ENCODE data around the gene VPS37D. TPM values are rescaled to one million over a fixed set of nuclear protein-coding genes. Genes with fewer than 3 reads are reported as not detected.

The VPS37D gene
- total and polyA plus RNA-seq, 5 donors from 2014 or later, result 0.29 to 0.64 TPM; not detected in 3

GRCh38 chr7:73698410-73698809 lies 30.8 kb downstream of the VPS37D start:
- Mint-ChIP-seq H3K4me3 (no peak overlapping the region), H3K36me3 (peaks cover 41% of the 10 kb centered on the region), H3K4me1 (peaks cover 0 to 12% (median 7%) of the 10 kb centered on the region in 4 donors), H3K9me3 (no peaks in the 10 kb centered on the region), H3K27ac (no peak overlapping the region), H3K27me3 (no peaks in the 10 kb centered on the region)
- Histone ChIP-seq H3K27me3 (ENCODE audit: control insufficient read depth, insufficient read depth, low read length) (no peaks in the 10 kb centered on the region), H3K27ac (ENCODE audit: insufficient read depth, low read length, poor library complexity, severe bottlenecking) (no peak overlapping the region), H3K4me3 (ENCODE audit: low read depth, low read length) (no peak overlapping the region), H3K9me3 (ENCODE audit: control insufficient read depth in 2 of 2, low read length in 2 of 2) (no peaks in the 10 kb centered on the region), H3K4me1 (ENCODE audit: control insufficient read depth, insufficient read depth, low read length, poor library complexity, severe bottlenecking) (no peaks in the 10 kb centered on the region), H3K36me3 (ENCODE audit: control insufficient read depth, insufficient read depth, low read length) (peaks cover 48% of the 10 kb centered on the region)
- no peak for ATAC-seq (ENCODE audit: low read depth in 2 of 2)
- DNase-seq, result no peak

- Mint-ChIP-seq H3K36me3 (peaks cover 37% of the 10 kb centered on the region), H3K4me1 (peaks cover 0 to 14% (median 7%) of the 10 kb centered on the region in 4 donors), H3K4me3 (no peak overlapping the region), H3K27me3 (no peaks in the 10 kb centered on the region), H3K27ac (peak overlapping the region in 1 of 3 donors; percentile 46), H3K9me3 (no peaks in the 10 kb centered on the region)
- Histone ChIP-seq H3K4me3 (ENCODE audit: low read depth, low read length) (no peak overlapping the region), H3K27ac (ENCODE audit: insufficient read depth, low read length, poor library complexity, severe bottlenecking) (no peak overlapping the region), H3K4me1 (ENCODE audit: control insufficient read depth, insufficient read depth, low read length, poor library complexity, severe bottlenecking) (no peaks in the 10 kb centered on the region), H3K27me3 (ENCODE audit: control insufficient read depth, insufficient read depth, low read length) (no peaks in the 10 kb centered on the region), H3K36me3 (ENCODE audit: control insufficient read depth, insufficient read depth, low read length) (peaks cover 37% of the 10 kb centered on the region), H3K9me3 (ENCODE audit: control insufficient read depth in 2 of 2, low read length in 2 of 2) (no peaks in the 10 kb centered on the region)
- DNase-seq (no peak), ATAC-seq (ENCODE audit: low read depth in 2 of 2) (no peak)
Observed at GRCh38 chr7:73699370-73700068, 31.9 kb downstream of the VPS37D start.

DNA sequence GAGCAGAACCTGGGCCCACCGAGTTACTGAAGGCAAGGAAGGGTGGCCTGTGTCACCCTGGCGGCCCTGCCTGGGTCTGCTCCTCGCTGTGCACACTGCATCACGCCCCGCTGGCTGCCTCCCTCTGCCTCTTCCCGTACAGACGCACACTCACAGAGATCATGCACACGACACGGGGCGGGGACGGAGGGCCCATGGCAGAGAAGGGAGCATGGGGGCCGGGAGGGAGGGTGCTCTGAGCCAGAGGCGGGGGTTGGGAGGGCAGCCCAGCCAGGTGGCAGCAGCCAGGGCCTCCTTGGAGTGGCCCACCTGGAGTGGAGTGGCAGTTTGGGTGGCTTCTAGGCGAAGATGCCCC lies 32.4 kb downstream of the VPS37D start:
- ATAC-seq (ENCODE audit: low read depth in 2 of 2) (no peak), DNase-seq (no peak)
- Mint-ChIP-seq H3K27me3 (no peaks in the 10 kb centered on the region), H3K4me1 (peaks cover 0 to 11% (median 7%) of the 10 kb centered on the region in 4 donors), H3K9me3 (no peaks in the 10 kb centered on the region), H3K27ac (peak overlapping the region in 1 of 3 donors; percentile 20), H3K36me3 (peaks cover 33% of the 10 kb centered on the region), H3K4me3 (peak overlapping the region in 1 of 4 donors; percentile 50)
- no peaks in the 10 kb centered on the region for H3K27me3 ChIP-seq (ENCODE audit: control insufficient read depth, insufficient read depth, low read length)
- H3K4me1 ChIP-seq (ENCODE audit: control insufficient read depth, insufficient read depth, low read length, poor library complexity, severe bottlenecking), result no peaks in the 10 kb centered on the region
- H3K9me3 ChIP-seq (ENCODE audit: control insufficient read depth in 2 of 2, low read length in 2 of 2), result no peaks in the 10 kb centered on the region
- no peak overlapping the region for H3K4me3 ChIP-seq (ENCODE audit: low read depth, low read length)
- H3K36me3 ChIP-seq (ENCODE audit: control insufficient read depth, insufficient read depth, low read length), result peaks cover 35% of the 10 kb centered on the region
- no peak overlapping the region for H3K27ac ChIP-seq (ENCODE audit: insufficient read depth, low read length, poor library complexity, severe bottlenecking)

GRCh38 chr7:73700581-73701134 lies 33.0 kb downstream of the VPS37D start:
- no peak for DNase-seq
- H3K4me3 Mint-ChIP-seq, result no peak overlapping the region
- Histone ChIP-seq H3K4me3 (ENCODE audit: low read depth, low read length) (no peak overlapping the region), H3K27me3 (ENCODE audit: control insufficient read depth, insufficient read depth, low read length) (no peaks in the 10 kb centered on the region), H3K36me3 (ENCODE audit: control insufficient read depth, insufficient read depth, low read length) (peaks cover 35% of the 10 kb centered on the region), H3K9me3 (ENCODE audit: control insufficient read depth in 2 of 2, low read length in 2 of 2) (no peaks in the 10 kb centered on the region), H3K27ac (ENCODE audit: insufficient read depth, low read length, poor library complexity, severe bottlenecking) (no peak overlapping the region), H3K4me1 (ENCODE audit: control insufficient read depth, insufficient read depth, low read length, poor library complexity, severe bottlenecking) (no peaks in the 10 kb centered on the region)
- H3K27me3 Mint-ChIP-seq, result no peaks in the 10 kb centered on the region
- no peaks in the 10 kb centered on the region for H3K9me3 Mint-ChIP-seq
- H3K27ac Mint-ChIP-seq, result no peak overlapping the region
- H3K4me1 Mint-ChIP-seq, result peaks cover 0 to 9% (median 5%) of the 10 kb centered on the region in 4 donors
- peaks cover 30% of the 10 kb centered on the region for H3K36me3 Mint-ChIP-seq
- no peak for ATAC-seq (ENCODE audit: low read depth in 2 of 2)

DNA sequence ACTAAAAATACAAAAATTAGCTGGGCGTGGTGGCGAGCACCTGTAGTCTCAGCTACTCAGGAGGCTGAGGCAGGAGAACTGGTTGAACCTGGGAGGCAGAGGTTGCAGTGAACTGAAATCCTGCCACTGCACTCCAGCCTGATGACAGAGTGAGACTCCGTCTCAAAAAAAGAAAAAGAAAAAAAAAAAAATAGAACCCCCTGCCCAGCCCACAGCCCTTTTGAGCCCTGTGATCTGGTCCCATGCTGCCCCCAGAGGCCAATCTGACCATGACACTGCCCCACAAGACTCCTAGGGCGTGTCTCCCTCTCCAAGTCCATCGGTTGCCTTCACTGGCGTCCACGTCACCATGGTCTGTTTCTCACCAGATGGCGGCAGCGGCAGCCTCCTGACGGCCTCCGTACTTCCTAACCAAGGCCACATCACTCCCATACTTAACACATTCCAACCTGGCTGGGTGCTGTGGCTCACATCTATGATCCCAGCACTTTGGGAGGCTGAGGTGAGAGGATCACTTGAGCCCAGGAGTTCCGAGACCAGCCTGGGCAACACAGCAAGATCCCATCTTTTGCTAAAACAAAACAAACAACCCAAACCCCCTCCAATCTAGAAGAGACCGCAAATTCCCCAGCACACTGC lies 33.8 kb downstream of the VPS37D start:
- Mint-ChIP-seq H3K9me3 (no peaks in the 10 kb centered on the region), H3K4me1 (peaks cover 0 to 13% (median 4%) of the 10 kb centered on the region in 4 donors), H3K27me3 (no peaks in the 10 kb centered on the region), H3K36me3 (peaks cover 23% of the 10 kb centered on the region), H3K27ac (peak overlapping the region in 1 of 3 donors; percentile 80), H3K4me3 (peak overlapping the region in 2 of 4 donors; percentile 21 to 72)
- peaks cover 27% of the 10 kb centered on the region for H3K36me3 ChIP-seq (ENCODE audit: control insufficient read depth, insufficient read depth, low read length)
- H3K27ac ChIP-seq (ENCODE audit: insufficient read depth, low read length, poor library complexity, severe bottlenecking), result no peak overlapping the region
- peaks cover under 1% of the 10 kb centered on the region for H3K4me1 ChIP-seq (ENCODE audit: control insufficient read depth, insufficient read depth, low read length, poor library complexity, severe bottlenecking)
- no peaks in the 10 kb centered on the region for H3K27me3 ChIP-seq (ENCODE audit: control insufficient read depth, insufficient read depth, low read length)
- DNase-seq (peak in 2 of 3 donors; percentile 22 to 29), ATAC-seq (ENCODE audit: low read depth in 2 of 2) (peak in 1 of 2 donors; percentile 29)
- no peak overlapping the region for H3K4me3 ChIP-seq (ENCODE audit: low read depth, low read length)
- H3K9me3 ChIP-seq (ENCODE audit: control insufficient read depth in 2 of 2, low read length in 2 of 2), result no peaks in the 10 kb centered on the region

DNA sequence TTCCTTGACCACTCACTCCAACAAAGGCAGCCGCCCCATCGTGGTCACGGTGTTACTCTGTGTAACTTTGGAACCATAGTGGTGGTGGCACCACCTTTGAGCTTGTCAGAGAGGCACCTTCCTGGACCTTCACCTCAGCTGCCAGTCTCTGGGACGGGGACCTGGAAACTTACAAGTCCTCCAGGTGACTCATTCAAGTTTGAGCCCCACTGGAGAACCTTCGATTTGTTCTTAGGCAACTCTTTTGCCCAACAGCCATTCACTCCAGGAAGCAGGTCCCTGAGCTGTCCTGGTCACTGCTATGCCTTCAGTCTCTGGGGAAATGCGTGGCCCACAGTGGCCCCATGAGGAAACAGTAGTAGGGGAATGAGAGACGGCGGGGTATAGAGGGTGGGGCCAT lies 34.6 kb downstream of the VPS37D start:
- no peaks in the 10 kb centered on the region for H3K27me3 ChIP-seq (ENCODE audit: control insufficient read depth, insufficient read depth, low read length)
- peaks cover 19% of the 10 kb centered on the region for H3K36me3 ChIP-seq (ENCODE audit: control insufficient read depth, insufficient read depth, low read length)
- no peak overlapping the region for H3K4me3 ChIP-seq (ENCODE audit: low read depth, low read length)
- Mint-ChIP-seq H3K4me1 (peaks cover 0 to 20% (median 3%) of the 10 kb centered on the region in 4 donors), H3K4me3 (no peak overlapping the region), H3K27ac (no peak overlapping the region), H3K9me3 (no peaks in the 10 kb centered on the region), H3K27me3 (no peaks in the 10 kb centered on the region), H3K36me3 (peaks cover 16% of the 10 kb centered on the region)
- peaks cover 8% of the 10 kb centered on the region for H3K4me1 ChIP-seq (ENCODE audit: control insufficient read depth, insufficient read depth, low read length, poor library complexity, severe bottlenecking)
- no peak for DNase-seq
- ATAC-seq (ENCODE audit: low read depth in 2 of 2), result no peak
- H3K27ac ChIP-seq (ENCODE audit: insufficient read depth, low read length, poor library complexity, severe bottlenecking), result no peak overlapping the region
- H3K9me3 ChIP-seq (ENCODE audit: control insufficient read depth in 2 of 2, low read length in 2 of 2), result no peaks in the 10 kb centered on the region

DNA sequence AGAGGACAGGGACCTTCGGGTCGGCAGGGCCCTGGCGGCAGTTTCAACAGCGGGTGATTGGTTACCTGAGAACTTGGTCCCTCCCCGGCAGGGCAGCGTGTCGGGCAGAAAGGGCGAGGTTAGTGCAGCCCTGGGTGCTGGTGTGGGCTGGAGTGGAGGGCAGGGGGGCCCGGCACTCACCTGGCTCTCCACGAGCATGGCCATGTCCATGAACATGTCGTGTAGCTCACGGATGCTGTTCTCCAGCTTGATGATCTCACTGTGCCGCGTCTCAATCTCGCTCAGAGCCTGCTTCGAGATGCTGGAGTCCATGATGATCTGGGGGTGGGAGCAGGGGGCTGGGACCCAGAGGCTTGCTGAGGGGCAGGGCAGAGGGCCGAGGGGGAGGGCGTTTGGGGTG lies 35.0 kb downstream of the VPS37D start:
- H3K4me1 Mint-ChIP-seq, result peaks cover 0 to 20% (median 3%) of the 10 kb centered on the region in 4 donors
- no peak overlapping the region for H3K4me3 Mint-ChIP-seq
- peaks cover 17% of the 10 kb centered on the region for H3K36me3 ChIP-seq (ENCODE audit: control insufficient read depth, insufficient read depth, low read length)
- H3K4me1 ChIP-seq (ENCODE audit: control insufficient read depth, insufficient read depth, low read length, poor library complexity, severe bottlenecking), result peaks cover 10% of the 10 kb centered on the region
- no peaks in the 10 kb centered on the region for H3K9me3 ChIP-seq (ENCODE audit: control insufficient read depth in 2 of 2, low read length in 2 of 2)
- no peak for ATAC-seq (ENCODE audit: low read depth in 2 of 2)
- H3K36me3 Mint-ChIP-seq, result peaks cover 14% of the 10 kb centered on the region
- no peak for DNase-seq
- no peak overlapping the region for H3K27ac Mint-ChIP-seq
- no peaks in the 10 kb centered on the region for H3K27me3 ChIP-seq (ENCODE audit: control insufficient read depth, insufficient read depth, low read length)
- no peak overlapping the region for H3K4me3 ChIP-seq (ENCODE audit: low read depth, low read length)
- no peak overlapping the region for H3K27ac ChIP-seq (ENCODE audit: insufficient read depth, low read length, poor library complexity, severe bottlenecking)
- no peaks in the 10 kb centered on the region for H3K27me3 Mint-ChIP-seq
- no peaks in the 10 kb centered on the region for H3K9me3 Mint-ChIP-seq
